Keratinocyte (primary cell): ENCODE results near the gene HERC5. TPM values are rescaled to one million over a fixed set of nuclear protein-coding genes. Genes with fewer than 3 reads are reported as not detected.

Experiments
- DNase-seq: peaks from one replicate; pipeline ENCODE4 v3.0.0-alpha.2; 2011; ENCODE audit warnings: low read depth, missing footprints, low spot score
- FAIRE-seq: peaks from 2 replicates; lab custom pipeline; 2011; peaks lifted over from hg19 to GRCh38; lab: Jason Lieb, UNC
- H2AFZ ChIP-seq: 2 replicates; pipeline ENCODE4 v1.6.0; 2012; ENCODE audit warnings: low read length, control low read depth, inconsistent platforms; ENCODE audit not compliant: control insufficient read depth
- H3K27ac ChIP-seq: 2 replicates; pipeline ENCODE4 v1.5.1; 2011; ENCODE audit warnings: low read length; ENCODE audit not compliant: control insufficient read depth, insufficient read depth
- H3K27me3 ChIP-seq: 3 replicates; pipeline ENCODE4 v1.6.0; 2011; ENCODE audit warnings: low read length; ENCODE audit not compliant: control insufficient read depth, insufficient read depth; ENCODE audit errors: extremely low read depth
- H3K36me3 ChIP-seq, 2 experiments: 2 replicates in 1 of 2; 3 replicates in 1 of 2; pipeline ENCODE4 v1.5.1; 2011; ENCODE audit warnings: low read length in 2 of 2, mild to moderate bottlenecking in 1 of 2; ENCODE audit not compliant: control insufficient read depth in 2 of 2, insufficient read depth in 2 of 2; ENCODE audit errors: extremely low read depth in 1 of 2
- H3K4me1 ChIP-seq: 3 replicates; pipeline ENCODE4 v1.5.1; 2011; ENCODE audit warnings: low read length; ENCODE audit not compliant: control insufficient read depth, insufficient read depth; ENCODE audit errors: extremely low read depth
- H3K4me2 ChIP-seq: 3 replicates; pipeline ENCODE4 v1.6.0; 2011; ENCODE audit warnings: low read depth, low read length; ENCODE audit not compliant: control insufficient read depth, insufficient read depth; ENCODE audit errors: extremely low read depth
- H3K4me3 ChIP-seq, 3 experiments: fragments of 200-600 bp in 1 of 3; sonication (generic) in 1 of 3; 2 replicates in 2 of 3; 3 replicates in 1 of 3; pipeline ENCODE4 v1.5.1; 2011 to 2016; ENCODE audit warnings: low read length in 3 of 3, mild to moderate bottlenecking in 3 of 3, control low read depth in 2 of 3, inconsistent platforms in 1 of 3, low read depth in 1 of 3, mixed read lengths in 1 of 3, mixed run types in 1 of 3, moderate library complexity in 1 of 3; ENCODE audit not compliant: control insufficient read depth in 2 of 3, insufficient read depth in 2 of 3; ENCODE audit errors: extremely low read depth in 1 of 3
- H3K79me2 ChIP-seq: 2 replicates; pipeline ENCODE4 v1.6.0; 2012; ENCODE audit warnings: low read length; ENCODE audit not compliant: control insufficient read depth, insufficient read depth
- H3K9ac ChIP-seq: 3 replicates; pipeline ENCODE4 v1.6.0; 2011; ENCODE audit warnings: low read length; ENCODE audit not compliant: control insufficient read depth, insufficient read depth; ENCODE audit errors: extremely low read depth
- H3K9me1 ChIP-seq: 3 replicates; pipeline ENCODE4 v1.6.0; 2011; ENCODE audit warnings: low read length; ENCODE audit not compliant: control insufficient read depth, insufficient read depth; ENCODE audit errors: extremely low read depth
- H3K9me3 ChIP-seq: 2 replicates; pipeline ENCODE4 v1.5.1; 2012; ENCODE audit warnings: low read depth, low read length; ENCODE audit not compliant: control insufficient read depth
- H4K20me1 ChIP-seq: 3 replicates; pipeline ENCODE4 v1.6.0; 2011; ENCODE audit warnings: low read length; ENCODE audit not compliant: control insufficient read depth, insufficient read depth; ENCODE audit errors: extremely low read depth
- CTCF ChIP-seq, 3 experiments: IDR thresholded peaks in 1 of 3; conservative IDR thresholded peaks in 1 of 3; optimal IDR thresholded peaks in 1 of 3; 2 replicates in 2 of 3; 3 replicates in 1 of 3; pipeline versions ENCODE3 to v1.5.1; 2011; ENCODE audit warnings: low read length in 3 of 3, mild to moderate bottlenecking in 3 of 3, moderate library complexity in 2 of 3, control low read depth in 1 of 3, inconsistent platforms in 1 of 3; ENCODE audit not compliant: insufficient read depth in 2 of 3; ENCODE audit errors: extremely low read depth in 1 of 3
- EZH2 ChIP-seq: IDR thresholded peaks from one replicate; pipeline ENCODE4 v1.6.1; 2012; ENCODE audit warnings: inconsistent platforms, mild to moderate bottlenecking, low read length, moderate library complexity
- dilution Hi-C: fragments of 300-500 bp; cut with MboI; formaldehyde crosslinking; loops from one replicate; pipeline ENCODE4 v1.7.0; 2020; ENCODE audit warnings: low sequenced_read_pairs; ENCODE audit not compliant: extremely low pct_ligation_motif_present
- polyA plus RNA-seq, 5 experiments: library from polyadenylated mRNA; depleted of rRNA in 3 of 5; stranded (reverse) in 3 of 5; stranded (forward) in 1 of 5; unstranded in 1 of 5; fragments of >200 nt; gene quantifications; 1 replicate in 1 of 5; 2 replicates in 3 of 5; 3 replicates in 1 of 5; pipeline versions ENCODE4 v1.2.1 to v1.2.3, GENCODE V29; 2011 to 2012; ENCODE audit warnings: missing spikeins in 2 of 5, low read depth in 1 of 5, low replicate concordance in 1 of 5

Gene HERC5
- polyA plus RNA-seq, 1 donor (not counting 4 experiments of a cell fraction or from before 2014, with no cell fraction given): 3.4 TPM

- no peak overlapping the region for H3K4me2 ChIP-seq
- TF ChIP-seq EZH2: no peak
- DNase-seq (no peak), FAIRE-seq (no peak)
- no peaks in the 10 kb centered on the region for H4K20me1 ChIP-seq
- H3K4me3 ChIP-seq: no peak overlapping the region
- no peaks in the 10 kb centered on the region for H3K27me3 ChIP-seq
- no peak overlapping the region for H3K9ac ChIP-seq
- H3K9me1 ChIP-seq: no peaks in the 10 kb centered on the region
- H3K27ac ChIP-seq: no peak overlapping the region
- H3K9me3 ChIP-seq: no peaks in the 10 kb centered on the region
- no peaks in the 10 kb centered on the region for H3K4me1 ChIP-seq
- no peaks in the 10 kb centered on the region for H3K36me3 ChIP-seq
- no peak overlapping the region for H2AFZ ChIP-seq
- no peaks in the 10 kb centered on the region for H3K79me2 ChIP-seq
- dilution Hi-C loops: no loop called here
Measured at GRCh38 chr4:88477229-88477860, 20.4 kb downstream of the HERC5 start.

- Histone ChIP-seq H3K4me3 (no peak overlapping the region), H3K36me3 (no peaks in the 10 kb centered on the region), H3K79me2 (no peaks in the 10 kb centered on the region), H3K27ac (no peak overlapping the region), H4K20me1 (no peaks in the 10 kb centered on the region), H3K9me1 (no peaks in the 10 kb centered on the region), H3K9ac (no peak overlapping the region), H3K4me2 (no peak overlapping the region), H3K27me3 (no peaks in the 10 kb centered on the region), H3K9me3 (no peaks in the 10 kb centered on the region), H3K4me1 (no peaks in the 10 kb centered on the region), H2AFZ (no peak overlapping the region)
- DNase-seq (no peak), FAIRE-seq (no peak)
- no peak for TF ChIP-seq CTCF (optimal IDR thresholded peaks at IDR 0.05 in 1 of 3, IDR thresholded peaks at IDR 0.05 in 1 of 3, conservative IDR thresholded peaks at IDR 0.05 in 1 of 3; ENCODE audit: extremely low read depth in 1 of 3, insufficient read depth in 2 of 3, low read length in 3 of 3)
- no peak for TF ChIP-seq EZH2
- dilution Hi-C loops: no loop called here
Measured at GRCh38 chr4:88478247-88478646, 21.3 kb downstream of the HERC5 start.

GRCh38 chr4:88481537-88481936, 24.6 kb downstream of the HERC5 start:
- no peaks in the 10 kb centered on the region for H4K20me1 ChIP-seq
- no peak for TF ChIP-seq EZH2
- TF ChIP-seq CTCF (optimal IDR thresholded peaks at IDR 0.05 in 1 of 3, IDR thresholded peaks at IDR 0.05 in 1 of 3, conservative IDR thresholded peaks at IDR 0.05 in 1 of 3; ENCODE audit: extremely low read depth in 1 of 3, insufficient read depth in 2 of 3, low read length in 3 of 3): no peak
- no peaks in the 10 kb centered on the region for H3K27me3 ChIP-seq
- H3K36me3 ChIP-seq: no peaks in the 10 kb centered on the region
- dilution Hi-C loops: no loop called here
- no peak for FAIRE-seq
- no peak overlapping the region for H3K27ac ChIP-seq
- no peak overlapping the region for H3K9ac ChIP-seq
- H2AFZ ChIP-seq: no peak overlapping the region
- H3K4me1 ChIP-seq: no peaks in the 10 kb centered on the region
- H3K4me3 ChIP-seq: no peak overlapping the region
- H3K9me1 ChIP-seq: no peaks in the 10 kb centered on the region
- no peaks in the 10 kb centered on the region for H3K9me3 ChIP-seq
- DNase-seq: no peak
- no peak overlapping the region for H3K4me2 ChIP-seq
- no peaks in the 10 kb centered on the region for H3K79me2 ChIP-seq
